ENCODE results near the gene ETS1.

Gene ETS1

DNA sequence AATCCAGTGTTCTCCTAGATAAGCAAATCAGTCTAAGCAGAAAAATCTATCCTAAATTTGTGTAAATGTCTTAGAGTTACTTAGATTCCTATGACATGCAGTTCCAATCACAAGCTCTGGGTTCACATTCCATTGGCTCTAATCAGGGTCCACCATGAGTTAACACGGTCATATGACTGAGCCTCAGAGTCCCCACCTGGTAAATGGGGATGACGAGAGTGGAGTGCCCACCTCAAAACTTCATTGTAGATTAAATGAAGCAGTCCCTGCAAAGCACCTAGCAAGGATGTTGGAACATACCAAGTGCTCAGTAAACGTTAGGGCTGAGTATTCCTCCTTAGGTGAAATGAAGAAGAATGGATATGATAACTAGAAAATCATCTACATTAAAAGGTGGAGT is 3.1 kb downstream of the ETS1 start:
- no peaks in the 10 kb centered on the region for H3K9me2 ChIP-seq (replicated peaks; ENCODE audit: insufficient read depth, low read length)
- no peaks in the 10 kb centered on the region for H3K36me3 ChIP-seq (replicated peaks; ENCODE audit: insufficient read depth, low read length)

DNA sequence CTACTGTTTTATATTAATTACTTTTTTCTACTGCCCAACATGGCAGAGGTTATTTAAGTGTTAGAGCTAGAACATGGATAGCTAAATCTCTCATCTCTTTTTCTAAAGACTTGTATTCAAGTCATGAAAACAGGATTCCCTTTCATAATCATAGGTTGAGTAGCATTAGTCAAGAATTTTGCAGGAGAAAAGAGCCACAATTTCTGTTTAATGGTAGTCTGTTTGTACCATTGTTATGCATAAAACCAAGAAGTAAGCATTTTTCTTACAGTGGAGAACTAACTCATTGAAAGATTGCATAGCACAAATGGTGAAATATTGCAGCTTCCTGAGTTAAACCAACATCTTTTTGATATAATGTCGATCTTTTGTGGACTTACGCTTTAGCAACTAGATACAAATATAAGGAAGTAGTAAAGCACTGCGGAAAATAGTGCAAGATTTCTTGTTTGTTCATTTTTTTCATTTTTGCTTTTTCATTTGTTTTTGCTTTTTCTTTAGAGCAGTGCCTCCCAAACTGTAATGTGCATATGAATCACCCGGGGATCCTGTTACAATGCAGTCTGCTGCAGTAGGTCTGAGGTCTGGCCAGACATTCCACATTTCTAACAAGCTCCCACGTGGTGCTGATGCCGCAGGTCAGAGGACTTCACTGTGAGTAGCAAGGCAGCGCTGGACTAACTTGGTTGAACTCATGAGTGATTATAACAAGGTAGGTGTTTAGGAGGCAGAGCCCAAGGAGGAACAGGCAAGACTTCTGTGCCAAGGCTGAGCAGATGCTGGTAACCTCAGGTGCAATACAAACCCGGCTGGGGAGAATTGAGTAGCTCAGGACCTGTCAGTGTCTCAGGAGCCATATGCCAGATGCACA is 4.6 kb downstream of the ETS1 start:
- no peak overlapping the region for H3K27ac ChIP-seq (ENCODE audit: low read length)

More for the DNA sequence above, 3.1 kb downstream of the ETS1 start:
- Histone ChIP-seq H2AFZ (ENCODE audit: low read length) (no peak overlapping the region), H3K27ac (ENCODE audit: low read length) (no peak overlapping the region), H3K79me2 (ENCODE audit: low read length) (no peaks in the 10 kb centered on the region), H3K27me3 (replicated peaks; ENCODE audit: insufficient read depth, low read length) (no peaks in the 10 kb centered on the region), H3K4me1 (ENCODE audit: low read length) (no peaks in the 10 kb centered on the region), H4K20me1 (ENCODE audit: insufficient read depth, low read length) (no peaks in the 10 kb centered on the region), H3K9ac (ENCODE audit: low read length) (no peak overlapping the region), H3K4me2 (ENCODE audit: low read depth, low read length) (no peak overlapping the region), H3F3A (ENCODE audit: insufficient read depth, low read length) (no peaks in the 10 kb centered on the region), H3K4me3 (ENCODE audit: low read length) (no peak overlapping the region), H3K9me3 (replicated peaks; ENCODE audit: insufficient read depth, low read length) (no peaks in the 10 kb centered on the region)
- DNase-seq = no peak
- TF ChIP-seq EZH2phosphoT487 (IDR thresholded peaks at IDR 0.05; ENCODE audit: low read length) (no peak), EZH2 (optimal IDR thresholded peaks at IDR 0.05; ENCODE audit: low read depth, low read length) (no peak)
- TF ChIP-seq, protein P1, sequence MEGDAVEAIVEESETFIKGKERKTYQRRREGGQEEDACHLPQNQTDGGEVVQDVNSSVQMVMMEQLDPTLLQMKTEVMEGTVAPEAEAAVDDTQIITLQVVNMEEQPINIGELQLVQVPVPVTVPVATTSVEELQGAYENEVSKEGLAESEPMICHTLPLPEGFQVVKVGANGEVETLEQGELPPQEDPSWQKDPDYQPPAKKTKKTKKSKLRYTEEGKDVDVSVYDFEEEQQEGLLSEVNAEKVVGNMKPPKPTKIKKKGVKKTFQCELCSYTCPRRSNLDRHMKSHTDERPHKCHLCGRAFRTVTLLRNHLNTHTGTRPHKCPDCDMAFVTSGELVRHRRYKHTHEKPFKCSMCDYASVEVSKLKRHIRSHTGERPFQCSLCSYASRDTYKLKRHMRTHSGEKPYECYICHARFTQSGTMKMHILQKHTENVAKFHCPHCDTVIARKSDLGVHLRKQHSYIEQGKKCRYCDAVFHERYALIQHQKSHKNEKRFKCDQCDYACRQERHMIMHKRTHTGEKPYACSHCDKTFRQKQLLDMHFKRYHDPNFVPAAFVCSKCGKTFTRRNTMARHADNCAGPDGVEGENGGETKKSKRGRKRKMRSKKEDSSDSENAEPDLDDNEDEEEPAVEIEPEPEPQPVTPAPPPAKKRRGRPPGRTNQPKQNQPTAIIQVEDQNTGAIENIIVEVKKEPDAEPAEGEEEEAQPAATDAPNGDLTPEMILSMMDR (IDR thresholded peaks at IDR 0.05; ENCODE audit: low read length) = no peak

DNA sequence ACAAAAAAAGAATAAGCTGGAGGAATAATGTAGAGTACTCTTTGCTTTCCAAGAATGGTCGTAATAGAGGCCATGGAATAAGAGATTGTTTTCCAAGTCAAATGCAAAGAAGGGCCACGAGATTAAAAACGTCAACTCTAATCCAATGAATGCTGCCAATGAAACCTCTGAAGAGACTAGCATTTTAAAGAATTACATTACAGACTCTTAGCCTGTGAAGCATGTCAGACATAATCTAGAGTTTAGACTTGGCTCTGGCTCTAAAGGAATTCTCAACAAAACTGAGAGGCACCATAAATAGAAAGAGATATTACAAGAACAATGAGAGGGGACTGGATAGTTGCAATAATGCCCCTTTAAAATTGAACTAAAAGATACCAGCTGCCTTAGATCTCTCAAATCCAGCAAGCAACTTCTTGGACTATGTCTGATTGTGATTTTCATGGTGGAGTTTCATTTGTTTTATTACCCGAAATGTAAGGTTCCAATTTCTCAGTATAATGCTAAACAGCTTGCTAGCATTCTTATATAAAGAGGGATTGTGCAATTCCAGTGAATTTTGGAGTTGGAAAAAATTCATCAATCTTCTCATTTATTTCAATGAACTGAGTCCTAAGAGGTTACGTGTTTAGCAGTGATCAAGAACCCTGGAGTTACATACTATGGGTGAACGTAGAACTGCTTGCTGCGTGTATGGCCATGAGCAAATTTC is 5.6 kb downstream of the ETS1 start:
- Histone ChIP-seq H3K4me3 (ENCODE audit: low read length) (no peak overlapping the region), H3K27me3 (replicated peaks; ENCODE audit: insufficient read depth, low read length) (no peaks in the 10 kb centered on the region), H3K9ac (ENCODE audit: low read length) (no peak overlapping the region), H3F3A (ENCODE audit: insufficient read depth, low read length) (no peaks in the 10 kb centered on the region), H3K9me2 (replicated peaks; ENCODE audit: insufficient read depth, low read length) (no peaks in the 10 kb centered on the region), H3K4me2 (ENCODE audit: low read depth, low read length) (no peak overlapping the region), H4K20me1 (ENCODE audit: insufficient read depth, low read length) (no peaks in the 10 kb centered on the region), H3K4me1 (ENCODE audit: low read length) (no peaks in the 10 kb centered on the region), H3K27ac (ENCODE audit: low read length) (no peak overlapping the region), H2AFZ (ENCODE audit: low read length) (no peak overlapping the region), H3K36me3 (replicated peaks; ENCODE audit: insufficient read depth, low read length) (no peaks in the 10 kb centered on the region), H3K9me3 (replicated peaks; ENCODE audit: insufficient read depth, low read length) (no peaks in the 10 kb centered on the region), H3K79me2 (ENCODE audit: low read length) (no peaks in the 10 kb centered on the region)
- TF ChIP-seq EZH2phosphoT487 (IDR thresholded peaks at IDR 0.05; ENCODE audit: low read length) = no peak
- no peak for TF ChIP-seq EZH2 (optimal IDR thresholded peaks at IDR 0.05; ENCODE audit: low read depth, low read length)
- TF ChIP-seq, protein P1 (IDR thresholded peaks at IDR 0.05; ENCODE audit: low read length) = no peak
- DNase-seq = no peak

More for the DNA sequence above, 4.6 kb downstream of the ETS1 start:
- Histone ChIP-seq H3K9me2 (replicated peaks; ENCODE audit: insufficient read depth, low read length) (no peaks in the 10 kb centered on the region), H3K9ac (ENCODE audit: low read length) (no peak overlapping the region), H3K4me1 (ENCODE audit: low read length) (no peaks in the 10 kb centered on the region), H3K9me3 (replicated peaks; ENCODE audit: insufficient read depth, low read length) (no peaks in the 10 kb centered on the region), H3K79me2 (ENCODE audit: low read length) (no peaks in the 10 kb centered on the region), H3F3A (ENCODE audit: insufficient read depth, low read length) (no peaks in the 10 kb centered on the region), H3K4me3 (ENCODE audit: low read length) (no peak overlapping the region), H3K27me3 (replicated peaks; ENCODE audit: insufficient read depth, low read length) (no peaks in the 10 kb centered on the region), H3K36me3 (replicated peaks; ENCODE audit: insufficient read depth, low read length) (no peaks in the 10 kb centered on the region), H2AFZ (ENCODE audit: low read length) (no peak overlapping the region), H4K20me1 (ENCODE audit: insufficient read depth, low read length) (no peaks in the 10 kb centered on the region), H3K4me2 (ENCODE audit: low read depth, low read length) (no peak overlapping the region)
- TF ChIP-seq EZH2phosphoT487 (IDR thresholded peaks at IDR 0.05; ENCODE audit: low read length) (no peak), EZH2 (optimal IDR thresholded peaks at IDR 0.05; ENCODE audit: low read depth, low read length) (no peak)
- TF ChIP-seq, protein P1 (IDR thresholded peaks at IDR 0.05; ENCODE audit: low read length) = no peak
- no peak for DNase-seq

Data from MM.1S (cell line).